Astrocyte of the spinal cord (primary cell): ENCODE data around the gene KCTD14.

Experiments used
- DNase-seq: peaks from one replicate; pipeline ENCODE4 v3.0.0; 2011; ENCODE audit warnings: low read depth, low spot score
- H3K4me3 ChIP-seq: 2 replicates; pipeline ENCODE4 v1.5.1; 2011; ENCODE audit warnings: low read depth, mild to moderate bottlenecking, low read length, moderate library complexity
- CTCF ChIP-seq: IDR thresholded peaks from 2 replicates; pipeline ENCODE4 v1.5.1; 2012; ENCODE audit warnings: low read depth, mild to moderate bottlenecking, low read length, inconsistent platforms
- in situ Hi-C: cut with HindIII; loops from 2 replicates; pipeline ENCODE4 v1.10.0; 2017; ENCODE audit warnings: low sequenced_read_pairs

Gene KCTD14

DNA sequence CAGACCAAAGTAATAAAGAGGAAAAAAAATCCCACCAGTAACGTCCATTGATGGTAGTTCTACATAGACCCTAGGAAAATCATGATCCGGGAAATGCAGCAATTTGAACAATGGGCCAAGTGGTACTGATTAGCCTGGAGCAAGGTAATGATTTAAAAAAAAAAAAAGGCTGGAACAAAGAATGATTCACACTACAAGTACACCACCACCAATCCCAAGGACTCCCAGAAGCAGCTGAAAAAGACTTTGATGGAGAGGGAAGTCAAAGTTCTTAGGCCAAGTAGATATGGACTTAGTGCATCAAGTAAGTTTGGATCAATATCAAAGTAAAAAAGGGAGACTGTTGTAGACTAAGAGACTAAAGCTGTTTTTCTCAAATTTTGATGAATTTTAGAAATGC lies 11.8 kb downstream of the KCTD14 start:
- TF ChIP-seq CTCF: no peak
- H3K4me3 ChIP-seq: no peak overlapping the region
- in situ Hi-C loops: no loop called here
- DNase-seq: no peak

- in situ Hi-C loops: no loop called here
- DNase-seq: no peak
- no peak overlapping the region for H3K4me3 ChIP-seq
- TF ChIP-seq CTCF: no peak
Observed at GRCh38 chr11:78010755-78011154, 12.3 kb downstream of the KCTD14 start.

GRCh38 chr11:78010304-78010703 lies 12.8 kb downstream of the KCTD14 start:
- in situ Hi-C loops: no loop called here
- no peak for DNase-seq
- TF ChIP-seq CTCF: no peak
- H3K4me3 ChIP-seq: no peak overlapping the region

DNA sequence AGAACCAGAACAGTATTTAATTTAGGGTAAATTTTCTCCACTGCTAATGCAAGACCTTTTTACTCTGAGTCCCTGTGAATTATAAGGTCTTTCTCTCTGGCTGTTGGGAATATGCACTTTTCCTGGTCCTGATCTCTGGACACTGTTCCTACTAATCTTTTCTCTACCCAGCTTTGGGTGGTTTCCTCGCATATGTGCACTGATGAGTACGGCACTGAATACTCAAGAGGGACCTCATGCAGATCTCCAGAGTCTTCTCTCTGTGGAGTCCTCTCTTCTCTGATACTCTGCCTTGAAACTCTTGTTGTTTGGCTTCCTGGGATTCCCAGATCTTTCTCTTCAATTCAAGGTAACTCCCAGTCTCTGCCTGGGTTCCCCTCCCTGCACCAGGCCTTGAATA lies 14.0 kb downstream of the KCTD14 start:
- in situ Hi-C loops: no loop called here
- no peak for TF ChIP-seq CTCF
- no peak for DNase-seq
- no peak overlapping the region for H3K4me3 ChIP-seq

DNA sequence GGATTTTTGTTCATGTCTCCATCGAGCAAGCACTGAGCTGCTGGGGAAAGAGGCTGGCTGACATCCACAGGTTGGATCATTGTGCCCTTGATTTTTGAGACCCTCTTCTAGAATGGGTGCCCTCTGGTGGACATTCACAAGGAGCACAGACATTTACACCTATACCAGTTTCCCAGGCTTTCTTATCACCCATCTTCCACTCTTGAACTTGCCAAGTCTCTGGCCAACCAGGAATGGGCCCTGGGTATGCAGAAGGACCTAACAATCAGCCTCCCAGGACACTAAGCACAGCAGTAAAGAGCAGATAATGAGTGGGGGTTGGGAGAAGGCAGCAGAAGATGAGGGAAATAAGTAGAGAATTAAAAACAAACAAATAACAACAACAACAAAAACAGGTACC lies 22.9 kb downstream of the KCTD14 start:
- H3K4me3 ChIP-seq: no peak overlapping the region
- peak; percentile 77 for TF ChIP-seq CTCF

GRCh38 chr11:77999446-78000030 lies 23.5 kb downstream of the KCTD14 start:
- no peak for TF ChIP-seq CTCF
- no peak overlapping the region for H3K4me3 ChIP-seq
- DNase-seq: no peak
- in situ Hi-C loops: no loop called here

More for the DNA sequence above, 22.9 kb downstream of the KCTD14 start:
- in situ Hi-C loops: no loop called here
- DNase-seq: peak; percentile 76
